GM13976 (cell line): Measurements from ENCODE around the gene ZC3H15.

Experiments
- DNase-seq: peaks from one replicate; pipeline ENCODE4 v3.0.0; 2012; ENCODE audit warnings: low spot score
- in situ Hi-C: fragments of 300-500 bp; cut with MboI; formaldehyde crosslinking; loops from one replicate; pipeline ENCODE4 v1.12.0; 2022; ENCODE audit warnings: low sequenced_read_pairs, mixed read lengths, inconsistent platforms; ENCODE audit not compliant: unreplicated experiment
- TF ChIP-seq, protein P1 (sequence below): IDR thresholded peaks from 2 replicates; pipeline ENCODE4 v1.5.1; 2012; ENCODE audit warnings: borderline replicate concordance, mild to moderate bottlenecking; ENCODE audit not compliant: insufficient read depth; ENCODE audit errors: extremely low read depth, missing control alignments, control extremely low read depth

Gene ZC3H15

DNA sequence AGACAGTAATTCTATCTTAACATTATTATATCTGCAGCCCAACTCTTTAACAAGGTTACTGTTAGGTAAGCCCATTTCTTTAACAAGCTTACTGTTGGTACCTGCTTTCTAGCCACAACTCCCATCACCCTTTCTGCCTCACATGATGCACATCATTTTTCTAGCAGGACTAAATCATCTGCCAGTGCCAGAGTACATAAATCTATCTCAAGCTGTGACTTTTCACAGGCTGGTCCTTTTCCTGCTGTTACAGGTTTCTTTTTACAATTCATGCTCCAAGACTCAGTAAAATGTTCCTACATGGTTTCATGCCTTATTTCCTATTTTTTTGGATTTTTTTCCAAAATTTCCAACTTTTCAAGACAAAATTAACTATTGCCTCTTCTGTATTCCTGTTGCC is 30.4 kb upstream of the ZC3H15 start:
- in situ Hi-C loops = loop anchor here (25.0 kb wide), 2 partner anchors 493 to 693 kb away; no protein-coding TSS in a partner anchor
- DNase-seq = no peak
- TF ChIP-seq, protein P1, sequence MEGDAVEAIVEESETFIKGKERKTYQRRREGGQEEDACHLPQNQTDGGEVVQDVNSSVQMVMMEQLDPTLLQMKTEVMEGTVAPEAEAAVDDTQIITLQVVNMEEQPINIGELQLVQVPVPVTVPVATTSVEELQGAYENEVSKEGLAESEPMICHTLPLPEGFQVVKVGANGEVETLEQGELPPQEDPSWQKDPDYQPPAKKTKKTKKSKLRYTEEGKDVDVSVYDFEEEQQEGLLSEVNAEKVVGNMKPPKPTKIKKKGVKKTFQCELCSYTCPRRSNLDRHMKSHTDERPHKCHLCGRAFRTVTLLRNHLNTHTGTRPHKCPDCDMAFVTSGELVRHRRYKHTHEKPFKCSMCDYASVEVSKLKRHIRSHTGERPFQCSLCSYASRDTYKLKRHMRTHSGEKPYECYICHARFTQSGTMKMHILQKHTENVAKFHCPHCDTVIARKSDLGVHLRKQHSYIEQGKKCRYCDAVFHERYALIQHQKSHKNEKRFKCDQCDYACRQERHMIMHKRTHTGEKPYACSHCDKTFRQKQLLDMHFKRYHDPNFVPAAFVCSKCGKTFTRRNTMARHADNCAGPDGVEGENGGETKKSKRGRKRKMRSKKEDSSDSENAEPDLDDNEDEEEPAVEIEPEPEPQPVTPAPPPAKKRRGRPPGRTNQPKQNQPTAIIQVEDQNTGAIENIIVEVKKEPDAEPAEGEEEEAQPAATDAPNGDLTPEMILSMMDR = no peak

DNA sequence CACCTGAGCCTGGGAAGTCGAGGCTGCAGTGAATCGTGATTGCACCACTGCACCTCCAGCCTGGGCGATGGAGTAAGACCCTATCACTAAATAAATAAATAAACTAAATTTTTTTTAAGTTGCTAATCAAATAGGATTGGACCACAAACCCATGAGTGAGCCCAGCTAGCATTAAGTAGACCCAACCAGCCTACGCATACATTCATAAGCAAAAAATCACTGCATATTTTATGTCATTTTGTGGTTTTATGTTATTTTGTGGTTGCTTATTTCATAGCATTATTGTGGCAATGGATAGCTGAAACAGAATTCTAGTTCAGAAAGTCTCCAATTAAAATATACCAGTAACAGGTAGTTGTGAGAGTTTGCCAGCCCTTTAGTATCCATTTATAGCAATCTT is 29.1 kb upstream of the ZC3H15 start:
- in situ Hi-C loops = loop anchor here (25.0 kb wide), 2 partner anchors 495 to 695 kb away; no protein-coding TSS in a partner anchor
- DNase-seq = no peak
- TF ChIP-seq, protein P1 = no peak

DNA sequence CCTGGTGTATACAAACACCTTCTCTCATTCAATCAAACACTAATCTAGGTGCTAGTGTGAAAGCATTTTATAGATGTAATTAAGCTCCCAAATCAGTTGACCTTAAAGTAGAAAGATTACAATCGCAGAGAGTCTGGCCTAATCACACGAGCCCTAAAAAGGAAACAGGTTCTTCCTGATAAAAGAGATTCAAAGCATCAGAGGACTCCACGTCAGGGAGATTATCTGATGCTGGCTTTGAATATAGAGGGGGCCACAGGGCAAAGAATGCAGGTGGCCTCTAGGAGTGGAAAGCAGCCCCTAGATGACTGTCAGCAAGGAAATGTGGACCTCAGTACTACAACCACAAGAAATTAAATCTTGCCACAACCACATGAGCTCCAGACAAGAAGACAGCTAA is 28.2 kb upstream of the ZC3H15 start:
- TF ChIP-seq, protein P1 = no peak
- DNase-seq = no peak
- in situ Hi-C loops = loop anchor here (25.0 kb wide), 2 partner anchors 496 to 696 kb away; no protein-coding TSS in a partner anchor

DNA sequence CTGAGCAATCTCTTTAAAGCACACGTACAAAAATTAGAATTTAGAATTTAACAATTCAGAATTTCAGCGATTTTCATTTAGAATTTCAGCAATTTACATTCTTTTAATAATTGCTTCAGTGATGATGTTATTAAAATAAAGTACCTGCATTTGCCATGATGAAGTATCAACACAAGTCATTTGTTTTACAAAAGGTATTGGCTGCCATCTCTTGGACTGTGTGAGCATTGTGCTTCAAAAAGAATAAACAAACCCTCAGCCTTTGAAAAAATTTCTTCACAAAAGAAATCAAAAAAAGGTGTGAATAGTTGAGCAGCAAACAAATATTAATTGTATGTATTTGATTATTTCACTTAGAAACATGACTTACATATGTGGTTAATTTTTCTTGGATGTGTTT is 27.1 kb upstream of the ZC3H15 start:
- DNase-seq = no peak
- in situ Hi-C loops = loop anchor here (25.0 kb wide), 2 partner anchors 497 to 697 kb away; no protein-coding TSS in a partner anchor
- TF ChIP-seq, protein P1 = no peak

DNA sequence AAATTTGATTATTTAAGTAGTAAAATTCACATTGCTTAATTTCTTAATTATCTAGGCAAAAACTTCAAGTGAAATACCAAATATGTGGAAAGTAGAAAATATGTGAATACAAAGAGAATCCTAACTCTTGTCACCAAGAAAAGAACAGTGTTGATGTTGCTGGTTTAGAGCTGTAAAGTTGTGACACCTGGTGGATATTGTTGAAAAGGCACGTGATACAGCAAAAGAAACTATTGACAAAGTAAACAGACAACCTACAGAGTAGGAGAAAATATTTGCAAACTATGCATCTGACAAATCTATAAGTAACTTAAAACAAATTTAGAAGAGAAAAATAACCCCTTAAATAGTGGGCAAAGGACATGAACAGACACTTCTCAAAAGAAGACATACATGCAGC is 25.6 kb upstream of the ZC3H15 start:
- DNase-seq = no peak
- in situ Hi-C loops = loop anchor here (25.0 kb wide), 2 partner anchors 498 to 698 kb away; no protein-coding TSS in a partner anchor

DNA sequence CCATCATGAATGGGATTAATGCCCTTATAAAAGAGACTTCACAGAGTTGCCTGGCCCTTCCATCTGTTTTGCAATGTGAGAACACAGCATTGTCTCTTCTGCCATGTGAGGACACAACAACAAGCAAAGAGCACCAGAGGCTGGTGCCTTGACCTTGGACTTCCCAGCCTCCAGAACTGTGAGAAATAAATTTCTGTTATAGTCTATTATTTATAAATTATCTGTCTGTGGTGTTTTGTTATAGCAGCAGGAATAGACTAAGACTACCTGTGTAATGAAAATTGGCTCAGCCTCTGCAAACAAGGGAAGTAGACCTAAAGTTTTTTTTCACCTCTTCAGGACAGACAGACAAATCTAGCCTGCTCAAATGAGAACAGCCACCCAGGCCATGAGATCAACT is 19.3 kb upstream of the ZC3H15 start:
- no peak for DNase-seq
- TF ChIP-seq, protein P1 = no peak
- in situ Hi-C loops = loop anchor here (25.0 kb wide), 2 partner anchors 504 to 704 kb away; no protein-coding TSS in a partner anchor

More for the DNA sequence above, 25.6 kb upstream of the ZC3H15 start:
- TF ChIP-seq, protein P1 = peak; percentile 43
